Right renal pelvis (tissue), 4 donors: ENCODE data around the gene UPF2. TPM values are rescaled to one million over a fixed set of nuclear protein-coding genes. Genes with fewer than 3 reads are reported as not detected.
"Not testable (repeated sequence)": the region's sequence is repeated elsewhere in the genome, so short reads cannot be mapped to it uniquely, and the experiment has no call there.

Experiments
- DNase-seq, 4 donors: peaks; one replicate each; pipeline ENCODE4 v3.0.0-alpha.2; 2013; ENCODE audit warnings: low read depth in 4 of 4, low spot score in 3 of 4, missing footprints in 1 of 4
- polyA plus RNA-seq, 4 donors: library from polyadenylated mRNA; unstranded; fragments of 120-200 nt; gene quantifications; one replicate each; pipeline ENCODE4 v1.2.1, GENCODE V29; 2013; ENCODE audit not compliant: insufficient read length in 4 of 4

The UPF2 gene, protein sequence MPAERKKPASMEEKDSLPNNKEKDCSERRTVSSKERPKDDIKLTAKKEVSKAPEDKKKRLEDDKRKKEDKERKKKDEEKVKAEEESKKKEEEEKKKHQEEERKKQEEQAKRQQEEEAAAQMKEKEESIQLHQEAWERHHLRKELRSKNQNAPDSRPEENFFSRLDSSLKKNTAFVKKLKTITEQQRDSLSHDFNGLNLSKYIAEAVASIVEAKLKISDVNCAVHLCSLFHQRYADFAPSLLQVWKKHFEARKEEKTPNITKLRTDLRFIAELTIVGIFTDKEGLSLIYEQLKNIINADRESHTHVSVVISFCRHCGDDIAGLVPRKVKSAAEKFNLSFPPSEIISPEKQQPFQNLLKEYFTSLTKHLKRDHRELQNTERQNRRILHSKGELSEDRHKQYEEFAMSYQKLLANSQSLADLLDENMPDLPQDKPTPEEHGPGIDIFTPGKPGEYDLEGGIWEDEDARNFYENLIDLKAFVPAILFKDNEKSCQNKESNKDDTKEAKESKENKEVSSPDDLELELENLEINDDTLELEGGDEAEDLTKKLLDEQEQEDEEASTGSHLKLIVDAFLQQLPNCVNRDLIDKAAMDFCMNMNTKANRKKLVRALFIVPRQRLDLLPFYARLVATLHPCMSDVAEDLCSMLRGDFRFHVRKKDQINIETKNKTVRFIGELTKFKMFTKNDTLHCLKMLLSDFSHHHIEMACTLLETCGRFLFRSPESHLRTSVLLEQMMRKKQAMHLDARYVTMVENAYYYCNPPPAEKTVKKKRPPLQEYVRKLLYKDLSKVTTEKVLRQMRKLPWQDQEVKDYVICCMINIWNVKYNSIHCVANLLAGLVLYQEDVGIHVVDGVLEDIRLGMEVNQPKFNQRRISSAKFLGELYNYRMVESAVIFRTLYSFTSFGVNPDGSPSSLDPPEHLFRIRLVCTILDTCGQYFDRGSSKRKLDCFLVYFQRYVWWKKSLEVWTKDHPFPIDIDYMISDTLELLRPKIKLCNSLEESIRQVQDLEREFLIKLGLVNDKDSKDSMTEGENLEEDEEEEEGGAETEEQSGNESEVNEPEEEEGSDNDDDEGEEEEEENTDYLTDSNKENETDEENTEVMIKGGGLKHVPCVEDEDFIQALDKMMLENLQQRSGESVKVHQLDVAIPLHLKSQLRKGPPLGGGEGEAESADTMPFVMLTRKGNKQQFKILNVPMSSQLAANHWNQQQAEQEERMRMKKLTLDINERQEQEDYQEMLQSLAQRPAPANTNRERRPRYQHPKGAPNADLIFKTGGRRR
- polyA plus RNA-seq, result 10 to 100 TPM; 32.0 to 41.0 (median 37.8) TPM

DNA sequence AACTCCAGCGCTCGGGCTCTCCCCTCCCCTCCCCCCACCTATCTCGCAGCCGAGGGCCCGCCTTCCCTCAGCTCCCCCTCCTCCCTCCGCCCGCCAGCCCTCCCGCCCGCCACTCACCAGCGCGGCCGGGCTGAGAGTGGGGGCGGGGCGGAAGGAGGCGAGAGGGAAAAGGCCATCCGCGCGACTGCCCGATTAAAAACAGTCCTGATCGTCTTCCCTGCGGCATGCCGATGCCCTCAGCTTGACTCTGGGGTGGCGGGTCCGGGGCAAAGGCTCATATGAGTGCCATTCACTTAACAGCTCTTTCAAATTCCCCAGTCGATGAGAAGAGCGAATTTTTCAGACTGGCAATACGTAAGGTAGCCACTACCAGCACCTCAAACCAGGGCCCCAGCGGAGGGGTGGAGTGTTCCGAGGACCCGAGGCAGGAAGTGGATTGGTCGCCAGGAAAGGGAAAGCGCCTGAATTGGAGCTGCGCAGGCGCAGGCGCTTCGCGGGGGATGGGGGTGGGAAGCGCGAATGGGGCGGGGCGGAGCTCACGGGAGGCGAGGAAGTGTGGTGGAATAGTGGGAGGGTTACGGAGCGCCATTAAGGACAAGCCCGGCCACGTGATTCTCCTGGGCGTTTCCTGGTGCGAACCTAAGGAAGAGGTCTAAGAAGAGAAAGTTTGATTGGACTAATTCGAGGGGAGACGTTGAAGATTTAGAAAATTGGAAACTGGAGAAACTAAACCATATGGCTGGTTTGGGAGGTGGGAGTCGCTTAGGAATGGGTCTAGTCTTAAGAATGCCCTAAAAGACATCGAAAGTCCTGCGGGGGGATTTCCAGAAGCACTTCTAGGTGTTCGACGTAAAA lies at the start of gene UPF2:
Gene UPF2 (minus strand): TSS at position 13 of the 855 bp plus-strand sequence. CDS start 7,386 bp downstream, outside the sequence.
- DNase-seq, result peak; percentile 94 to 97 (median 96)

- no peak for DNase-seq
Observed at GRCh38 chr10:12091421-12091820, 48.8 kb upstream of the UPF2 start.

DNA sequence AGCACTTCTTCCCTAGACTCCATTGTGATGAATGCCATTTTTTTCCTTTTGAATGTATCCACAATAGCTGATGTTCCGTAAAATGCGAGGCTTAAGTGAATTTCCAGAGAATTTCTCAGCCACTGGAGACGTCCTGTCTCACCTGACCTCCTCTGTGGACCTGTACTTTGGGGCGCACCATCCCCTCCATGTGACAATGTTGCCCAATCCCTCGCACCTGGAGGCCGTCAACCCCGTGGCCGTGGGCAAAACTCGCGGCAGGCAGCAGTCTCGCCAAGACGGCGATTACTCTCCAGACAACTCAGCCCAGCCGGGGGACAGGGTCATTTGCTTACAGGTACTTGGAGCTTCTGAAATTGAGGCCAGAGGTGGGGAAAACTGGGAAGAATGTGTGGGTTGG lies 46.3 kb upstream of the UPF2 start:
- no peak for DNase-seq

GRCh38 chr10:12081879-12082557 lies 39.4 kb upstream of the UPF2 start:
- no peak for DNase-seq

GRCh38 chr10:12081470-12081869 lies 38.9 kb upstream of the UPF2 start:
- no peak for DNase-seq

DNA sequence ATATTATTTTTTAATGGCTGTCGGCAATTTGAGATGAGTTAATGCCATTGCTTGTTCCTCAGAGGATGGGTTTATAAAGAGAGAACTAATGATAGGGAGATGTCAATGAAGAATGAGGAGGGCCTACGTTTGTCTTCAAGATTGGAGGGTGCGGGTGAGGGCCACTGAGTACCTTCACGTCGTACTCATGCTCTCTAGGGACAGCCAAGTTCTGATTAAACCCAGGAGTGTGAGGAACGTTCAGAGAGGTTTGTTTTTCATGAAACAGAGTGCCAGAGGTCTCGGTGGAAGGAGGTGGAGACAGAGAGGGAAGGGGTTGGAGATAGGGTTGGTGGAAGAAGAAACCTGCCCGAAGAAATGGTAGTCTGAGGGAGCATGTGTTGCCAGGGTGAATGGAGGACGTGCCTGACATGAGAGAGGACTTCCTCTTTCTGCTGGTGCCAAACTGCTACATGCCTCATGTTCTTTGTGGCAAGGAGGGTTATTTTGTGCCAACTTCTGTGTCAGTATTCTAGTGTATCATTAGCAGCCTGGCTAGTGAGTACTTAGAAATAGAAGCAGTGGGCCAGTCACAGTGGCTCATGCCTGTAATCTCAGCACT lies 35.1 kb upstream of the UPF2 start:
- DNase-seq, result no peak

- DNase-seq, result no peak
Observed at GRCh38 chr10:12073526-12073925, 30.9 kb upstream of the UPF2 start.

GRCh38 chr10:12071441-12071840 lies 28.8 kb upstream of the UPF2 start:
- not testable (repeated sequence) for DNase-seq

DNA sequence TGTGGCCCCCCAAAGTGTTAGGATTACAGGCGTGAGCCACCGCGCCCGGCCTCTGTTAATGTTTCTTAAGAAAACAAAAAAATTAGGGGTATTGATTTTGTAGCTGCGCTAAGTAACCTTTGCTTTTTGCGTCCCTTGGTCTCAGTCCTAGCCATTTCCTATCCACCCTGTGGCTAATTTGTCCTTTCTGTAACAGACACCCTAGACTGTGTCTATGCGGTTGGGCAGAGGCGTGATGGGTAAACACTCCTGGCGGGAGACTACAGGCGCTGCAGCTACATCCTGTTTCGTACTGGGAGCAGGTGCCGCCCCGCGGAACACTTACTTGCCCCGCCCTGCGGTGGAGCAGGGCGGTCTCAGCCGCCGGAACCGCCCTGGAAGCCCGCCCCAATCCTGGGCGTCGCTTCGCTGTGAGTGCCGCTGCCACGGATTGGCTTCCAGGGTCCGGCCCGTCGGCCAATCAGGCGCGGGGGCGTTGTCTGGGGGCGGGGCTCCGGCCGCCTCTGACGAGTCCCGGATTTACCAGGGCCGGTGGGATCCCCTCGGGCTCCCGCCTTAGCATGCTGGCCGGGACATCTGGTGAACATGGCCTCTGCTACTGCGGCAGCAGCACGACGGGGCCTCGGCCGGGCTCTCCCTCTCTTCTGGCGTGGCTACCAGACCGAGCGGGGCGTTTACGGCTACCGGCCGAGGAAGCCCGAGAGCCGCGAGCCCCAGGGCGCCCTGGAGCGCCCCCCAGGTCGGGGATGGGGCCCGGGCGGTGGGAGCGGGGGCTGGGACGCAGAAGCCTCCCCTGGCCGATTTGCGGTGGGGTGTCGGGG lies 26.1 kb upstream of the UPF2 start, which contains the start of gene DHTKD1:
Gene DHTKD1 (plus strand): TSS at position 506 of the 821 bp plus-strand sequence. CDS start 80 bp downstream, at position 586.
- DNase-seq, result peak; percentile 93 to 96 (median 95)

GRCh38 chr10:12067336-12067735 lies 24.7 kb upstream of the UPF2 start:
- DNase-seq, result no peak

- DNase-seq, result no peak
Observed at GRCh38 chr10:12063483-12063818, 20.8 kb upstream of the UPF2 start.

DNA sequence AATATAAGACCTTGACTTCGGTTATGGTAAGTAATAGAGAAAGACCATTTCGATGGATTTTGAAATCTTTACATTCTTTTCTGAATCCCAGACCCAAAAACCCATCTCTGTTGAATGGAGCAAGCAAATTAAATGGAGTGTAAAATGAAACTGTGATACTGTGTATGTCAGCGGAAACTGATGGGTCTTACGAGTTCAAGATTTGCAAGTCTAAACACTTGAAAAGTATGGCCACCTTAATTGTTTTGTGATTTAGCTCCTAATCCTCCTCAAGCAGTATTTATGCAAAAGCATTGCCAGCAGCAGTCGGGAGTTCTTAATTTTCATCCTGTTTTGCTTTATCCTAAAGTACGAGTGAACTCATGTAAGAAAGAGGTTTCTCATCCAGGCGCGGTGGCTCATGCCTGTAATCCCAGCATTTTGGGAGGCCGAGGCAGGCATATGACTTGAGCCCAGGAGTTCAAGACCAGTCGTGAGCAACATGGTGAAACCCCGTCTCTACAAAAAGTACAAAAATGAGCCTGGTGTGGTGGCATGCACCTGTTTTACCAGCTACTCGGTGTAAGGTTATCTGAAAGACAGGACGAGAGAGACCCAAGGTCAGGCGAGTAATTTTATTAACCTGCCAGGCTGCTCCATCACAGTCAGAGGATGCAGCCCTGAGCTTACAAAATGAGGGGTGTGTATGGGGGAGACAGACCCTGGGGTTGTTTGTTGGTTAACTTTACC lies 20.3 kb upstream of the UPF2 start:
- no peak for DNase-seq

GRCh38 chr10:12061124-12061523 lies 18.5 kb upstream of the UPF2 start:
- no peak for DNase-seq

- DNase-seq, result no peak
Observed at GRCh38 chr10:12056748-12057147, 14.1 kb upstream of the UPF2 start.

- DNase-seq, result no peak
Observed at GRCh38 chr10:12055732-12056131, 13.1 kb upstream of the UPF2 start.

GRCh38 chr10:12051241-12051640 lies 8.6 kb upstream of the UPF2 start:
- DNase-seq, result no peak

DNA sequence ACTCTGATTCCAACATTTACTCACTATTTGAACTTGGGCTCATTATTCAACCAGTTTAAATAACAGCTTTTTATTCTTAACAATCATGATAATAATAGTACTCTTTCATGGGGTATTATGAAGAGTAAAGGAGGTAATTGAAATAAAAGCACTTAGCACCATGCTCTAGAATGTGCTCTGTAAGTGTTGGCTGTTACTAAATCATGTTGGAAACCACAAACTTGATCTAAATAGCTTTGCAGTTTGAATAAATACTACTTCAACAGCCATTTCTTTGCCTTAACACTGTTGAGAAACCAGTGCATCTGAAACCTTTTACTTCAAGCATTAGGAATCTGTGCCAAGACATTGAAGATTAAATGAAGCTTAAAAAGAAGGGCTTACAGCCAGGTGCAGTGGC lies 7.9 kb upstream of the UPF2 start:
- no peak for DNase-seq
